GM12878 (cell line): ENCODE results near the gene BBS1. TPM values are rescaled to one million over a fixed set of nuclear protein-coding genes. Genes with fewer than 3 reads are reported as not detected.

Experiments used
- ATAC-seq: fragments of 200-7000 bp; cut with Tn5 transposase; 3 replicates; pipeline ENCODE4 v1.9.1; 2020; ENCODE audit warnings: mild to moderate bottlenecking, moderate library complexity
- BruUV-seq: library from RNA; stranded (reverse); fragments of 400-500 nt; replicated peaks from 2 replicates; lab custom pipeline; 2021; lab: Mats Ljungman, UMichigan
- CTCF ChIA-PET: fragments of 300-600 bp; sonication (Branson Sonifier 250); formaldehyde crosslinking; extraction: SDS; loops from one replicate; lab custom pipeline; 2021; ENCODE audit warnings: inconsistent platforms; lab: Yijun Ruan, JAX
- POLR2A ChIA-PET: fragments of 350-600 bp; formaldehyde crosslinking; extraction: SDS; loops from one replicate; lab custom pipeline; 2021; ENCODE audit warnings: inconsistent platforms; lab: Charles Lee
- RAD21 ChIA-PET: fragments of 300-600 bp; sonication (Branson Sonifier 250); formaldehyde crosslinking; loops from one replicate; lab custom pipeline; 2023; ENCODE audit warnings: antibody characterized with exemption; ENCODE audit not compliant: unreplicated experiment; lab: Charles Lee
- SMC1A ChIA-PET: fragments of 300-600 bp; sonication (Branson Sonifier 250); formaldehyde crosslinking; loops from one replicate; lab custom pipeline; 2023; ENCODE audit not compliant: unreplicated experiment, uncharacterized antibody; lab: Charles Lee
- DNase-seq: peaks from one replicate; pipeline ENCODE4 v3.0.0-alpha.2; 2011; ENCODE audit warnings: low read depth, low spot score
- FAIRE-seq: peaks from 3 replicates; lab custom pipeline; 2011; peaks lifted over from hg19 to GRCh38; lab: Jason Lieb, UNC
- H2AFZ ChIP-seq: 2 replicates; pipeline ENCODE4 v1.6.0; 2011; ENCODE audit warnings: low read depth, low read length, control low read depth; ENCODE audit not compliant: control insufficient read depth
- H3K27ac ChIP-seq: 2 replicates; pipeline ENCODE4 v1.5.1; 2011; ENCODE audit warnings: control low read depth; ENCODE audit not compliant: control insufficient read depth, insufficient read depth
- H3K27me3 ChIP-seq, 2 experiments: replicated peaks in 1 of 2; 2 replicates each; pipeline versions ENCODE4 v1.6.0 to v1.6.1; 2011; ENCODE audit warnings: low read length in 1 of 2; ENCODE audit not compliant: control insufficient read depth in 2 of 2, insufficient read depth in 2 of 2
- H3K36me3 ChIP-seq, 2 experiments: 2 replicates each; pipeline ENCODE4 v1.5.1; 2011; ENCODE audit warnings: low read length in 1 of 2; ENCODE audit not compliant: control insufficient read depth in 2 of 2, insufficient read depth in 2 of 2
- H3K4me1 ChIP-seq: 2 replicates; pipeline ENCODE4 v1.6.1; 2011; ENCODE audit warnings: mild to moderate bottlenecking, low read length, moderate library complexity, mixed read lengths; ENCODE audit not compliant: control insufficient read depth, insufficient read depth
- H3K4me2 ChIP-seq: 2 replicates; pipeline ENCODE4 v1.6.0; 2011; ENCODE audit warnings: control low read depth; ENCODE audit not compliant: control insufficient read depth, insufficient read depth
- H3K4me3 ChIP-seq: fragments of 200-600 bp; sonication (generic); 2 replicates; pipeline ENCODE4 v1.5.1; 2016
- H3K79me2 ChIP-seq: 2 replicates; pipeline ENCODE4 v1.6.0; 2011; ENCODE audit warnings: low read length; ENCODE audit not compliant: control insufficient read depth, insufficient read depth
- H3K9ac ChIP-seq: 2 replicates; pipeline ENCODE4 v1.8.0; 2011; ENCODE audit warnings: low read length, control low read depth, mixed read lengths; ENCODE audit not compliant: control insufficient read depth, insufficient read depth
- H3K9me3 ChIP-seq: replicated peaks from 3 replicates; pipeline ENCODE4 v1.5.1; 2011; ENCODE audit warnings: mild to moderate bottlenecking, low read length; ENCODE audit not compliant: control insufficient read depth, insufficient read depth
- H4K20me1 ChIP-seq: 2 replicates; pipeline ENCODE4 v1.6.0; 2011; ENCODE audit not compliant: control insufficient read depth, insufficient read depth
- CHD1 ChIP-seq: IDR thresholded peaks from 2 replicates; pipeline ENCODE4 v1.6.1; 2012; ENCODE audit warnings: low read depth, low read length, improper control_type of control experiment
- E2F4 ChIP-seq: IDR thresholded peaks from 2 replicates; pipeline ENCODE4 v1.6.1; 2012; ENCODE audit warnings: low read depth, low read length, improper control_type of control experiment
- EZH2 ChIP-seq: IDR thresholded peaks from 2 replicates; pipeline ENCODE4 v1.6.1; 2012; ENCODE audit warnings: low read depth, mild to moderate bottlenecking, control low read depth, inconsistent platforms, low read length, borderline replicate concordance; ENCODE audit not compliant: control insufficient read depth
- FOXK2 ChIP-seq: fragments of 450-650 bp; IDR thresholded peaks from 2 replicates; pipeline ENCODE4 v1.6.1; 2017; ENCODE audit warnings: mild to moderate bottlenecking, moderate library complexity
- IRF3 ChIP-seq: fragments of 450-650 bp; IDR thresholded peaks from 2 replicates; pipeline ENCODE4 v1.6.1; 2014; ENCODE audit warnings: mild to moderate bottlenecking
- KAT2A ChIP-seq: conservative IDR thresholded peaks from 2 replicates; pipeline ENCODE4 v1.6.1; 2011; ENCODE audit warnings: low read depth, low read length; ENCODE audit not compliant: control insufficient read depth
- MLLT1 ChIP-seq: fragments of 450-650 bp; IDR thresholded peaks from 2 replicates; pipeline ENCODE4 v1.6.1; 2016; ENCODE audit warnings: mild to moderate bottlenecking
- NBN ChIP-seq: fragments of 450-650 bp; IDR thresholded peaks from 2 replicates; pipeline ENCODE4 v1.6.1; 2016
- NFYA ChIP-seq: IDR thresholded peaks from 2 replicates; pipeline ENCODE4 v1.6.1; 2011; ENCODE audit warnings: low read depth, mild to moderate bottlenecking, low read length, improper control_type of control experiment, borderline replicate concordance
- NR2C1 ChIP-seq: fragments of 450-650 bp; IDR thresholded peaks from 2 replicates; pipeline ENCODE4 v1.6.1; 2017; ENCODE audit warnings: antibody characterized with exemption, mild to moderate bottlenecking, moderate library complexity
- NR2F1 ChIP-seq: fragments of 450-650 bp; conservative IDR thresholded peaks from 2 replicates; pipeline ENCODE4 v1.6.1; 2017; ENCODE audit warnings: mild to moderate bottlenecking
- PBX3 ChIP-seq: IDR thresholded peaks from 2 replicates; pipeline ENCODE4 v1.6.1; 2011; ENCODE audit warnings: mild to moderate bottlenecking, low read depth, low read length, moderate library complexity; ENCODE audit not compliant: insufficient replicate concordance
- RELA ChIP-seq: fragments of 450-650 bp; IDR thresholded peaks from 2 replicates; pipeline ENCODE4 v1.8.0; 2014; ENCODE audit warnings: borderline replicate concordance; ENCODE audit not compliant: partially characterized antibody
- SREBF2 ChIP-seq: IDR thresholded peaks from 2 replicates; pipeline ENCODE4 v1.6.1; 2012; ENCODE audit warnings: mild to moderate bottlenecking, low read length
- YBX1 ChIP-seq: fragments of 450-650 bp; IDR thresholded peaks from 2 replicates; pipeline ENCODE4 v1.6.1; 2016; ENCODE audit warnings: antibody characterized with exemption
- WGBS: methylation state at CpG from one replicate; pipeline ENCODE4 v1.1.6; 2016; ENCODE audit warnings: low lambda C conversion rate; ENCODE audit not compliant: insufficient replicate concordance, insufficient coverage; ENCODE audit errors: missing lambda C conversion rate; 5-methylcytosine and 5-hydroxymethylcytosine counted together
- in situ Hi-C: fragments of 300-500 bp; cut with MboI; formaldehyde crosslinking; loops from 9 replicates; pipeline ENCODE4 v1.14.3; 2018; ENCODE audit warnings: mixed read lengths
- intact Hi-C: fragments of 100-400 bp; cut with micrococcal nuclease; formaldehyde crosslinking; loops from one replicate; pipeline ENCODE4 v1.14.2; 2022; ENCODE audit not compliant: unreplicated experiment
- polyA plus RNA-seq, 11 experiments: library from polyadenylated mRNA; depleted of rRNA in 4 of 11; unstranded in 6 of 11; stranded (reverse) in 5 of 11; fragments of >200 nt; fragmentation: Nextera tagmentation in 4 of 11; fragmentation: Illumina TruSeq in 1 of 11; extraction: Ambion mirVana in 4 of 11; extraction: Trizol in 1 of 11; gene quantifications; 1 replicate in 1 of 11; 2 replicates in 10 of 11; pipeline versions ENCODE4 v1.2.1 to v1.2.3, GENCODE V29; 2011 to 2016; ENCODE audit warnings: inconsistent platforms in 2 of 11, missing spikeins in 2 of 11, low read depth in 1 of 11
- total RNA-seq, 4 experiments: library from RNA; depleted of rRNA in 3 of 4; stranded (reverse); fragments of >200 nt in 3 of 4; fragmentation: Illumina TruSeq in 1 of 4; extraction: Trizol in 1 of 4; gene quantifications; 2 replicates each; pipeline versions ENCODE4 v1.2.1 to v1.2.3, GENCODE V29; 2013 to 2021

Gene BBS1
- total and polyA plus RNA-seq, 10 of the 15 experiments (the other 5 are each of a cell fraction or from before 2014, with no cell fraction given) = 2.5 to 14.7 (median 8.7) TPM

GRCh38 chr11:66550887-66551286 lies 40.5 kb downstream of the BBS1 start:
- intact Hi-C loops (no loop called here), in situ Hi-C loops (no loop called here)
- Histone ChIP-seq H3K36me3 (no peaks in the 10 kb centered on the region), H3K9ac (no peak overlapping the region), H2AFZ (no peak overlapping the region), H3K4me2 (no peak overlapping the region), H3K4me1 (no peaks in the 10 kb centered on the region), H4K20me1 (no peaks in the 10 kb centered on the region), H3K27ac (no peak overlapping the region), H3K4me3 (no peak overlapping the region), H3K9me3 (no peaks in the 10 kb centered on the region), H3K79me2 (no peaks in the 10 kb centered on the region), H3K27me3 (no peaks in the 10 kb centered on the region)
- SMC1A ChIA-PET = interaction anchor here (1.7 kb wide), 1 partner anchor 127 kb away, joined by 3 read pairs; the partner anchor contains the start of gene RBM4B
- no peak for TF ChIP-seq NFYA
- TF ChIP-seq FOXK2 = no peak
- TF ChIP-seq IRF3 = no peak
- no peak for TF ChIP-seq EZH2
- no peak for TF ChIP-seq KAT2A
- TF ChIP-seq YBX1 = no peak
- no peak for TF ChIP-seq NR2C1
- TF ChIP-seq RELA = no peak
- TF ChIP-seq SREBF2 = no peak
- TF ChIP-seq PBX3 = no peak
- no peak for TF ChIP-seq MLLT1
- TF ChIP-seq CHD1 = no peak
- TF ChIP-seq NR2F1 = no peak
- no peak for TF ChIP-seq E2F4
- no peak for TF ChIP-seq NBN
- BruUV-seq = no TSS peak
- no peak for ATAC-seq
- CTCF ChIA-PET = no interaction called here
- POLR2A ChIA-PET = interaction anchor here (0.6 kb wide), 1 partner anchor 203 kb away, joined by 3 read pairs; no protein-coding TSS in a partner anchor
- 44% methylated on average over 4 of the region's 4 CpGs for WGBS
- RAD21 ChIA-PET = no interaction called here
- FAIRE-seq = no peak
- no peak for DNase-seq
